ENCODE data around the gene PTPN3. TPM values are rescaled to one million over a fixed set of nuclear protein-coding genes. Genes with fewer than 3 reads are reported as not detected.

Gene PTPN3
- total RNA-seq, 1 experiment from 2014 or later = 20.8 TPM

GRCh38 chr9:109440797-109441287 lies 57.3 kb downstream of the PTPN3 start (continued):
- peak; percentile 35; the same call in 1 of the 2 replicates for TF ChIP-seq CEBPB (IDR thresholded peaks at IDR 0.05; ENCODE audit: low read depth)
- no peak for TF ChIP-seq JUND (IDR thresholded peaks at IDR 0.05)
- no peak for TF ChIP-seq CBX3 (IDR thresholded peaks at IDR 0.05; ENCODE audit: low read depth)
- TF ChIP-seq SRF (IDR thresholded peaks at IDR 0.05; ENCODE audit: low read depth) = no peak
- TF ChIP-seq REST (IDR thresholded peaks at IDR 0.05; ENCODE audit: low read depth) = no peak
- TF ChIP-seq ZFX (IDR thresholded peaks at IDR 0.05) = no peak
- TF ChIP-seq FOSL1 (IDR thresholded peaks at IDR 0.05; ENCODE audit: low read depth) = no peak
- no peak for TF ChIP-seq YY1 (IDR thresholded peaks at IDR 0.05; ENCODE audit: extremely low read depth, insufficient replicate concordance, low read depth, low read length)
- no peak for TF ChIP-seq EZH2phosphoT487 (IDR thresholded peaks at IDR 0.05; ENCODE audit: borderline replicate concordance)
- no peak for TF ChIP-seq ZBTB33 (IDR thresholded peaks at IDR 0.05; ENCODE audit: extremely low read depth, insufficient replicate concordance, low read length)

Measured in HCT116 (cell line).